ENCODE data around the gene BBIP1. TPM values are rescaled to one million over a fixed set of nuclear protein-coding genes. Genes with fewer than 3 reads are reported as not detected.

Gene BBIP1
- total RNA-seq, 6 experiments from 2014 or later: 9.4 to 15.7 (median 11.5) TPM

DNA sequence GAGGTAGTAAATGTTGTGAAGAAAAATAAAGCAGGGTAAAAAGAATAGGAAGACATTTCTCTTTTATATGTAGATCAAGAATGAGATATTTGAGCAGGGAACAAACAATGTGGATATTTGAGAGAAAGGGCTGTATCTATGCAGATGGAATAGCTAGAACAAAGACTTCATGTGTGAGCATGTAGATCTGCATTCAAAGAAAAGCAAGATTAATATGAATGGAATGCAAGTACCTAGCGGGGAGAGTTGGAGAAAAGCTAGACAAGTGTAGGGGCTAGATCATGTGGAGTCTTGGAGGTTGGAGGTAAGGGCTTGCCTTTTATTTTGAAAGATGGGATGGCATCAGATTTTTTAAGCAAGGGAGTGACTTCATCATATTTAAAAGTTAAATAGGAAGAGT is 27.5 kb upstream of the BBIP1 start:
- WGBS (ENCODE audit: insufficient coverage, low coverage, low lambda C conversion rate, missing lambda C conversion rate): 100% methylated on average over 1 of the region's 1 CpG
- H3K4me1 ChIP-seq: peaks cover 0 to 3% (median 0%) of the 10 kb centered on the region in 4 donors

GRCh38 chr10:110944792-110945396 is 25.9 kb upstream of the BBIP1 start:
- Histone ChIP-seq H3K27me3 (no peaks in the 10 kb centered on the region), H3K4me1 (peaks cover 0 to 3% (median 0%) of the 10 kb centered on the region in 4 donors), H3K9me3 (no peaks in the 10 kb centered on the region), H3K36me3 (no peaks in the 10 kb centered on the region), H3K27ac (no peak overlapping the region), H3K4me3 (no peak overlapping the region)
- no peak for TF ChIP-seq POLR2A (IDR thresholded peaks at IDR 0.05)
- no peak for TF ChIP-seq CTCF (IDR thresholded peaks at IDR 0.05)
- 67% methylated on average over 5 of the region's 5 CpGs for WGBS (ENCODE audit: insufficient coverage, low coverage, low lambda C conversion rate, missing lambda C conversion rate)
- DNase-seq (no peak), ATAC-seq (peak in 1 of 4 donors; percentile 37)
- intact Hi-C loops (cut with DNase I): no loop called here

More for the DNA sequence above, 27.5 kb upstream of the BBIP1 start:
- DNase-seq: no peak
- Histone ChIP-seq H3K27ac (no peak overlapping the region), H3K4me3 (no peak overlapping the region), H3K36me3 (no peaks in the 10 kb centered on the region), H3K27me3 (no peaks in the 10 kb centered on the region), H3K9me3 (no peaks in the 10 kb centered on the region)
- TF ChIP-seq CTCF (IDR thresholded peaks at IDR 0.05): no peak
- no peak for TF ChIP-seq POLR2A (IDR thresholded peaks at IDR 0.05)
- intact Hi-C loops (cut with DNase I): no loop called here
- ATAC-seq: no peak

DNA sequence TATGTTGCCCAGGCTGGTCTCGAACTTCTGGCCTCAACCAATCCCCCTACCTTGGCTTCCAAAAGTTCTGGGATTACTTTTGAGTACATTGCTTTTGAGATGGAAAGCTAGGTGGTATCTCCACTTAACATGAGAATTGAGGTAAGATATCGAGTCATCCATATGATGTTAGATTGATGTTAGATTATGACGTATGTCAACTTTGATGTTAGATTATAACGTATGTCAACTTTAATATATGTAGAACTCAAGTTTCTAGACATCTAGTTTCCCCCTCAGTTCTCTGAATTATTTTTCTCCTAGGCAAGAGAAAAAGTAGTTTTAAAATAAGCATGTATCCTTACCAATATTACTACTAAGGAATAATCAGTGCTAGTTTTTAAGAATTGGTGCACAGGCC is 20.4 kb upstream of the BBIP1 start:
- Histone ChIP-seq H3K9me3 (no peaks in the 10 kb centered on the region), H3K4me1 (no peaks in the 10 kb centered on the region), H3K27me3 (no peaks in the 10 kb centered on the region), H3K27ac (no peak overlapping the region), H3K4me3 (no peak overlapping the region), H3K36me3 (no peaks in the 10 kb centered on the region)
- no peak for ATAC-seq
- 98% methylated on average over 4 of the region's 4 CpGs for WGBS (ENCODE audit: insufficient coverage, low coverage, low lambda C conversion rate, missing lambda C conversion rate)
- TF ChIP-seq POLR2A (IDR thresholded peaks at IDR 0.05) (no peak), CTCF (IDR thresholded peaks at IDR 0.05) (no peak)
- no peak for DNase-seq
- intact Hi-C loops (cut with DNase I): no loop called here

DNA sequence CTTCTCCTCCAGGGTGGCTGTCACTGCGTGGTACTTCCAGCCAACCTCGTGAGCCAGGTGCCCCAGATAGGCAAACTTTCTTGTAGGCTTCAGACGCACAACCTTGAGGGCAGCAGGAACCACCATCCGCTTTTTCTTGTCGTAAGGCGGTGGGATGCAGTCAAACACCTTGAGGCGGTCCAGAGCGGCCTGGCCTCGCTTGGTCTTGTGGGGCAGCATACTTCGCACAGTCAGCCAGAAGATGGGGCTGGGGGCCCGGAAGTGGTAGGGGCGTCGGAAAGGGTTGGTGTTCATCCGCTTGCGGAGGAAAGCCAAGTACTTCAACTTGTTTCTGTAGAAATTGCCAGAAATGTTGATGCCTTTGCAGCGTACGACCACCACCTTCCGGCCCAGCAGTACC is 17.8 kb upstream of the BBIP1 start:
- no peak for TF ChIP-seq POLR2A (IDR thresholded peaks at IDR 0.05)
- no peak for TF ChIP-seq CTCF (IDR thresholded peaks at IDR 0.05)
- ATAC-seq (no peak), DNase-seq (no peak)
- 98% methylated on average over 14 of the region's 18 CpGs for WGBS (ENCODE audit: insufficient coverage, low coverage, low lambda C conversion rate, missing lambda C conversion rate)
- H3K4me3 ChIP-seq: no peak overlapping the region
- H3K9me3 ChIP-seq: no peaks in the 10 kb centered on the region
- H3K27ac ChIP-seq: no peak overlapping the region
- intact Hi-C loops (cut with DNase I): no loop called here
- no peaks in the 10 kb centered on the region for H3K27me3 ChIP-seq
- no peaks in the 10 kb centered on the region for H3K36me3 ChIP-seq
- no peaks in the 10 kb centered on the region for H3K4me1 ChIP-seq

Data from right lobe of liver (tissue), 6 donors.